Fibroblast of skin of left biceps (primary cell): Measurements from ENCODE around the gene VWA7.
"Not testable (repeated sequence)": the region's sequence is repeated elsewhere in the genome, so short reads cannot be mapped to it uniquely, and the experiment has no call there.

ENCODE experiments used
- DNase-seq, 2 experiments: peaks; one replicate each; pipeline ENCODE4 v3.0.0-alpha.2; 2013; ENCODE audit warnings: low read depth in 2 of 2

Gene VWA7

DNA sequence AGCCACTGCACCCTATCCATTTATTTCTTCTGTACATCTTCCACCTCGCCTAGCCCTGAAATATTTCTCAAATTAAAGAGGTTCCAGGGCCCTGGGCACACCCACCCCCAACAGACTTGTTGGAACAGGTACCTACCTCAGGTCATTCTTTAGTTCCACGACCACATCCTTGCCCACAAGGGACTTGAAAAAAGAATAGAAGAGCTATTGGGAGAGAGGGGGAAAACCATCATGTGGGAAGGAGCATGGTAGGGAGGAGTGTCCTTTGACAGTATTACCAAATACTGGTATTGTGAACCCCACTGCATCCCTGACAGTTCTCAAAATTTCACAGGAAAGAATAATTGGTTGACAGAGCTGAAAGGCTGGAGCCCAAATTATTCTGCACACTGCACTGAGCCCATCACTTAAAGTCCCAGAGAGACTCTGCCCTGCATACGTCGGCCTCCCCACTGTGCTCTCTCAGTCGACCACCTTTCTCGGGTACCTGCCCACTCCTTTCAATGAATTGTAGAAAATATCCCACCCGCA lies 28.9 kb upstream of the VWA7 start:
- no peak for DNase-seq

DNA sequence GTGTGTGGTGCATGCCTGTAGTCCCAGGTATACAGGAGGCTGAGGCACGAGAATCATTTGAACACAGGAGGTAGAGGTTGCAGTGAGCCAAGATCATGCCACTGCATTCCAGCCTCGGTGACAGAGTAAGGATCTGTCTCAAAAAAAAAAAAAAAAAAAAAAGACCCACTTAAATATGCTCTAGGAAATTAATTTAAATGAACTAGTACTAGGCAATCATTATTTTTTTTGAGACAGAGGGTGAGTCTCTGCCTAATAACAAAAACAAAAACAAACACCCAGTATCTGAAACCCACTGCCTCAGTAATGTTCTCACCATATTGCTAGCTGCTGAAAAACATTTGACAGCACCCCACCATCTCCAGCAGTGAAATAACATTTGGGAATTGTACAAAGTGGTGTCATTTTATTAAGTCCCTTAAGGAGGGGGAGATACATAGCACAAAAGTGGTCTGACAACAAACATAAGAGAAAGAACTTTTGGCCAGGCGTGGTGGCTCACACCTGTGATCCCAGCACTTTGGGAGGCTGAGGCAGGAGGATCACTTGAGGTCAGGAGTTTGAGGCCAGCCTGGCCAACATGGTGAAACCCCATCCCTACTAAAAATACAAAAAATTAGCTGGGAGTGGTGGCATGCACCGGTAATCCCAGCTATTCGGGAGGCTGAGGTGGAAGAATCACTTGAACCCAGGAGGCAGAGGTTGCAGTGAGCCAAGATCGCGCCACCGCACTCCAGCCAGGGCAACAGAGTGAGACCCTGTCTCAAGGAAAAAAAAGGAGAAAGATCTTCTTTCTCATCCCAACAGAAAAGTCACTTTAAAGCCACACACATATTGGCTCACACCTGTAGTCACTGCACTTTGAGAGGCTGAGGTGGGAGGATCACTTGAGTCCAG lies 24.2 kb upstream of the VWA7 start:
- not testable (repeated sequence) for DNase-seq

DNA sequence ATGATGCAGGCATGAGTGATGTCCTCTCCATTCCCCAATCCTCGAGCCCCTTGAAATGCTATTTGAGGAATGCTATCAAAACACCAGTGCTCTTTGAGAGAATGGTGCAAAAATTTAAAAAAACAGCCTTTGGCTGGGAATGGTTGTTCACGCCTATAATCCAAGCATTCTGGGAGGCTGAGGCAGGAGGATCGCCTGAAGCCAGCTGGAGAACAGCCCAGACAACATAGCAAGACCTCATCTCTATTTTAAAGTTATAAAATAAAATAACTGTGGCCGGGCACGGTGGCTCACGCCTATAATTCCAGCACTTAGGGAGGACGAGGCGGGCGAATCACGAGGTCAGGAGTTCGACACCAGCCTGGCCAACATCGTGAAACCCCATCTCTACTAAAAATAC lies 22.7 kb upstream of the VWA7 start:
- DNase-seq: no peak

DNA sequence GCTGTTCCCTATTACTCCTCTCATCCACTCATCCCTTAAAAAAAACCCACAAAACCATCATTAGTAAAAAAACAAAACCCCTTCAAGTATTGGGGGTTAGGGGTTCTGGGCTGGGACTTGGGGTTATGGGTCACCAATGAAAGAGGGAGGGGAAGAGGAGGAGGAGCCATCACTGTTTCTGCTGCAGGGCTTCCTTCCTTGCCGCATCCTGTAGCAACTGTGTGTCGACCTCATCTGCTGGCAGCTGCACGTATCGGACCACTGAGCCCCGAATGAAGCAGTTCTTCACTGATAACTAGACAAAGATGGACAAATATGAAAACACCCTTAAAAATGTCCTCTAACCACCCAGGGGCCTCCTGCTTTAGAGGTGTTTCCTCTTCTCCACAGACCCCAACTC lies 20.5 kb upstream of the VWA7 start:
- DNase-seq: no peak

DNA sequence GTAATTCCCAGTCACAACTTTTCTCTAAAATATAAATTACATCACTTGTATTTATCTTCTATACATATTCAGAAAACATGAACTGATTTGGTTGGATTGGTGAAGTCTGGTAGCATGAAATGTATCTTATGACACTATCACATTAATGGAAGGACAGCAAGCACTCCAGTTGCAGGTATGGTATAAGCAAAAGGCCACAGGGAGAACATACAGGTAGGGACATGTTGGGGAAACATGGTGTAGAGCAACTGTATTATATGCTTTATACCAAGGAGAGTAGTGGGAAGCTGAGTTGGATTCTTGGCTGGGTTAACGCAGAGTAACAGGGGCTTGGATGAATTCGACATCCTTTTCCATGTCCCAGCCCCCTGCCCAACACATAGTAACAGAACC lies 19.9 kb upstream of the VWA7 start:
- no peak for DNase-seq

DNA sequence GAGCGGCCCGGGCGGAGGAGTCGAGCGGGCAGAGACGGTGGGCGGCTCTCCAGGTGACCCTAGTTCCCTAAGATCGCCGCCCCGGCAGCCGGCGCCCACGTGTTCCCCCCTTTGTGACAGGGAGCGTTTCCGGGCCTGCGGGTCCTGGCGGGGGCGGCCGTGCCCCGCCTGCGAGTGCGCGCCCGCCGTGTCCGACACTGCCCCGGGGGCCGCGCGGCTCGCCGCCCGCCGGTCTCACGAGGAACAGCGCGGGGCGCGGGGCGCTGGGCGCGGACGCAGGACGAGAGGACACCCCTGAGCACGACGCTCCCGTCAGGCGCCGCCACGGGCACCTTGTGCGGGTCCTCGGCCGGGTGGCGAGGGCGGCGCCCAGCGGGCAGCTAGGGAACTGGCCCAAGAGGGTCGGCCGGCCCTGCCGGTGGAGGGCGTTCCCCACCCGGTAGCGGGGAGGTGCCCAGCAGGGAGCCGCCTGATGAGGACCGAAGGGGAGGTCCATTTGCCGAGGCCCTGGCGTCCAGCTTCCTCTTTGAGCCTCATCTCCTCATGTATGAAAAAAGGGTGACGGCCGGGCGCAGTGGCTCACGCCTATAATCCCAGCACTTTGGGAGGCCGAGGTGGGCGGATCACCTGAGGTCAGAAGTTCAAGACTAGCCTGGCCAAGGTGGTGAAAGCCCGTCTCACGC lies 18.6 kb upstream of the VWA7 start, which contains the start of gene VARS1:
Gene VARS1, minus strand, starts transcription at position 137 of the 683 bp plus-strand sequence. CDS start 535 bp downstream, outside the sequence.
- peak; percentile 68 to 69 for DNase-seq

DNA sequence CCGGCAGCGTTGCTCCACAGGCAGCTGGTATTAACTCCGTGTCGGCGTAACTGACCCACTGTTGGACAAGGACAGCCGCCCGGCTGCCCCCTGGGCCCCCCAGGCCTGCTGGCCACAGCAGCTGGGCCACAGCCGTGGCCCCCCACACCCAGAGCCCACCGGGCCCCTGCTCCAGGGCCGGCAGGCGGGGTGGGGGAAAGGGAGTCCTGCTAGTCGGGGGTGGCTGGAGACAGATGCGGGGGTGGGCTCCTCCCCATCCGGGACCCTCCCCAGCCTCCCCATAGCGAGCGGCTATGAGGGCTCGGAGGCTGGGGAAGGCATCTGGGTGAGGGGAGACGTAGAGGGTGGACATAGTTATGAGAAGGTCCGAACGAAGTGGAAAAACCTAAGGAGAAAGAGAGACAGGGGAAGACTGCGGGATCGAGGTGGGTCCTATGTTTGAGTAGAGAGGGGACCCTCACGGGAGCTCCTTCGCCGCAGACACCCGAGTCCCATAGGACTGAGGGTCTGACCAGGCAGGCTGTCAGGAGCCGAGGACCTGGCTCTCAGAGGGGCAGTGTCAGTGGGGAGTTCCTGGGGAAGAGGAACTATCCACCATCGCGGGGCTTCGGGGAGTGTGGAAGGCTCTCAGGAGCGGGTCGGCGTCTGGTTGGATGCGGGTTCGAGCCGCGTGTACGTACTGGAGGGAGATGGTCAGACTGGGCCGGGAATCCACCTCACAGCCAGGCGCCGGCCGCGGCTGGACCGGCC lies 17.9 kb upstream of the VWA7 start:
- DNase-seq: no peak

DNA sequence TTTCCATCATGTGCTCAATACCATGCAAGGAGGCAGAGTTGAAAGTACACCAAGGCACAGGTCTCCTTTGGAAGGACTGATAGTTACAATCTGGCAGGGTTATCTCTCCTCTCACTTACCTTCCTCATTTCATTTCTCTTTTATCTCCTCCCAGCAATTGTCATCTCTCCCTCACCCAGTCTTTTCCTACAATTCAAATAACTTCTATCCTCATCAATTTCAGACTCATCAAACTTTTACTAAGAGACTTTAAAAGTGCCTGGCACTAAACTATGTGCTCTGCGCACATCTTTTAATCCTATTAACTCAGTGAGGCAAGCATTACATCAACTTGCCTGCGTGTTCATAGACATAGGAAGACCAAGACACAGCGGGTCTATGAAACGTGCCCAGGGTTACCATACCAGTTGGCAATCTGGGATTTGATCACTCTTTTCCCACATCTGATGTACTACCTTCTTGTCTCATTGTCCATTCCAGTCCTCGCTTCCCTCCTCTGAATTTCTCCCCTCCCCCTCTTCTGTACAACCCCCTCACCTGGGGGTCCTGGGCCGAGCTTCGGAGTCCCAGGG lies 17.3 kb upstream of the VWA7 start:
- DNase-seq: no peak

DNA sequence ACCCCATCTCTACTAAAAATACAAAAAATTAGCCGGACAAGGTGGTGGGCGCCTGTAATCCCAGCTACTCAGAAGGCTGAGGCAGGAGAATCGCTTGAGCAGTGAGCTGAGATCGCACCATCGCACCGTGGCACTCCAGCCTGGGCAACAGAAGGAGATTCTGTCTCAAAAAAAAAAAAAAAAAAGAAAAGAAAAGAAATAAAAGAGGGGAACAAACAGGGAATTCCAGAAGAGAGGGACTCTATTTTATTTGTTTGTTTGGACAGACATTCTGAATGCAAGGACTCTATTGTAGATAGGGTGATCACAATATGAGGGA lies 16.8 kb upstream of the VWA7 start:
- DNase-seq: not testable (repeated sequence)

DNA sequence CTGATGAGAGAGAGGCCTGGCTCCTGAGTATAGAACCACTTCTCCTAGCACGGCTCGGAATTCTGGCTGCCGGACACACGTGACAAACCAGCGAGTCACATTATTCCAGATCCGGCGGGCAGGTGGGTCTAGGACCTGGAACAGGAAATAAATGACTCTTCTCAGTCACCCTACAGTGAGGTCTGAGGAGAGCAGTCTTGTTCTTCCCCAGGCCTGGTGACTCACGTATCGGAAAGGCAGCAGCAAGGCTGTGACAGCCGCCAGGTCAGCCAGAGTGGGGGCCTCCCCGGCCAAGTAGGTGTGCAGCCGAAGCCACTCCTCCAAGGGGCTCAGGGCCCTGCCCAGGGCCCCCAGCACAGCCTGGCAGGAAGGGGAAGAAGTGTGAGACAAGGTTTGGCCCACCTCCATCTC lies 15.6 kb upstream of the VWA7 start:
- no peak for DNase-seq

DNA sequence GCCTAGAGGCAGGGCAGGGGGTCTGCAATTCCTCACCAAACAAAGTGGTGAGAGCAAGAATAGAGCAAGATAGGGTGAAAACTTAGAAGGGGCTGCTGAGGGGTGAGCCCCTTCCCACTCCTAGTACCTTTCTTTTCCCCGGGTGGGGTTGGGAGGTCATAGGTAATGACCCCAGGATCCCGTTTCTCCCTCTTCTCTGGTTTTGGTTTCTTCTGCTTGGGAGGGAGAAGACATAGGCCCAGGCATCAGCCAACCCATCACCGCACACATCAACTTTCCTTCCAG lies 14.9 kb upstream of the VWA7 start:
- no peak for DNase-seq

DNA sequence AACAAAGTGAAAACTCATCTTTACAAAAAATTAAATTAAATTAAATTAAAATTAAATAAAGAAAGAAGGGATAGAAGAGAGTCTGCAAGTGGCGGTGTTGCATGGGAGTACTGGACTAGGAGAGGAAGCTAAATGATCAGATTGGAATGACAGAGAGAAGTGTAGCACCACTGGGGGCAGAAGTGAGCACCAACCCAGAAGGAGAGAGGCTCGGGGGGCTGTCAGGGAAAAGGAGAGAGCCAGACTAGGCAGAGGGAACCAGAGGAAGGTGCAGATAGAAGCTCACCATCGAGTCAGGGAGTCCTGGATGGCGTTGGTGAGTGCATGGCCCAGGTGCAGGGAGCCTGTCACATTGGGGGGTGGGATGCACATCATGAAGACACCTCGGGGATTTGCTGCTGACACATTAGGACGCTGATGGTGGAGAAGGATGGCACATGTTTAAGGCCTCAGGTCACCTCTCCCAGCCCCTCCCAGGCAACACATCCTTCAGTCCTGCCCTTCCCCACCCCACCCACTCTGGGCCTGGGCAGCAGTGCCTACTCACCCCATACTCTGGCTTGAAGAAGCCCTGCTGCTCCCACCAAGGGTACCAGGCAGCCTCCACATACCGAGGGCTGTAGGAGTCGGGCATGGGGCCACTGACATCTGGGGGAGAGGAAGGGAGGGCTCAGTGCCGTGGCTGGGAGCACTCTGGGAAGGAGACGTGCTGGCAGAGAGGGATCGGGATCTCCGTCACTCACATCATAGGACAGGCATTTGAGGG lies 14.4 kb upstream of the VWA7 start:
- DNase-seq: no peak

DNA sequence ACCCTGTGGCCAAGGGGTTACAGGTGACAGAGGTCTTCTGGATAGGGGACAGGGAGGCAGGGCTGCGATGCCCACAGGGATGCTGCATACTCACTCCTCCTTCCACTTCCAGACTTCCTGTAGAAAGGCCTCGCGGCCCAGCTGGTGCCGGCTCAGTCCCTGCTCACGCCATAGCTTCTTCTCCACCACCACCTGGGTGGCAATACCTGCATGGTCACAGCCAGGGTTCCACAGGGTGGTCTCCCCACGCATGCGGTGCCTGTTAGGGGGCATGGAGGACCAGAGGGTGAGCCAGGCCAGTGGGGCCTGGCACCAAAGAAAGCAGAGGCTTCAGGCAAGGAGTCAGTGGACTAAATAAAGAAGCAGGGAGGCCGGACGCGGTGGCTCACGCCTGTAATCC lies 8.3 kb upstream of the VWA7 start:
- DNase-seq: no peak

DNA sequence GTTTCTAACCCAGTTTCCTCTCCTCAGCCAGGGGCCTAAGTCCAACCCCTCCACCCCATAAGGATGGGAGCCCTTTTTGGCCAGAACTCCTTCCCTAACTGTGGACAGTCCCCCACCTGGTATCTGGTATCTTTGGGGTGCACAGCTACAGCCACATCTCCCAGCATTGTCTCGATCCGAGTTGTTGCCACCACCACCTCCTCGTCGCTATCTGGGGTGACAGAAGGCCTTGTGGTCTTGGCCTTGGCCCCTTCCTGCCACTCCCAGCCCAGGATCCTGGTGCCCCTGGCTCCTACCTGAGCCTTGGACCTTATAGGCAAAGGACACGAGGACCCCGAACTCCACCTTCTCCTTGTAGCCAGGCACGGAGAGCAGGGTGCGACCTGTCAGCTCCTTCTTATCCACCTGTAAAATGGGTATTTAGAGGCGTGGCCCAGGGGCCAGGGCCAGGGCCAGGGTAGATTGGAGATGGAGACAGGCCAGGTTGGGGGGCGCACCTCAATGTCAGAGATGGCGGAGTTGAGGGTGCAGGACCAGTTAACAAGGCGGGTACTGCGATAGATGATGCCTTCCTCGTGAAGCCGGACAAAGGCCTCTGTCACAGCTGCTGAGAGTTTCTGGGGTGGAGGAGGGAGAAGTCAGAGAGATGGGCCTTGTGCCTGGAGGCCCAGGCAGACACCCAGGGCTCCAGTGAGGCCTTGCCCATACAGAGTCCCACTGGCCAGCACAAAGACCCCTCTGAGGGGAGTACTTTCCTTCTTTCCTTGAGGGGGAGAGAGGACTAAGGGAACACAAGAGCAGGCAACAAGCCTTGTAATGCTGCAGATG lies 7.2 kb upstream of the VWA7 start:
- DNase-seq: no peak

DNA sequence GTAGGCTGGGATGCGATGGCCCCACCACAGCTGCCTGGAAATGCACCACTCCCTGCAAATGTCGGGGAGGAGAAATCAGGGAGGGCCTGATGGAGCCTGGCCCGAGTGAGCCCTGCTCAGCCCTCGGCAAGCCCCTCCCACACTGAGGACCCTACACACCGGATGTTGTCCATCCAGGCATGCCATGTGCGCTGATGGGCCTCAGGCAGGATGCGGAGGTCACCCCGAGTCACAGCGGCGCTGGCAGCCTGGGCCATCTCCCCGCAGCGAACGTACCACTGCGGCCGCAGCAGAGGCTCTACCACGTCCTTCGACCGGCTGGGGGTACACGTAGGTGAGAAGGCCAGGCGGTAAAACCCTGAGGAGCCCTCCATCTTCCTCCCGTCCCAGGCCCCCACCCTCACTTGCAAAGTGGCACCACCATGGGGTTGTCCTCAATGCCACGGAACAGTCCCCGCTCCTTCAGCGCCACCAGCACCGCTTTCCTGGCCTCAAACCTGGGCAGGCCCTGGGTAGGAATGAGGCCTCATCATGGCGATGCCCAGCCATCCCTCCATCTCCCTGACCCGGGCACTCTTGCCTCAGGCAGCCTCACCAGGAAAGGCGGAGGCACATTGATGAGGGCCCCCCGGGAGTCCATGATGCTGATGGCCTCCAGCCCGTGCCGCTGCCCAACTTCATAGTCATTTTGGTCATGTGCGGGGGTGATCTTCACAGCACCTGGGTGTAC lies 5.2 kb upstream of the VWA7 start:
- DNase-seq: no peak

DNA sequence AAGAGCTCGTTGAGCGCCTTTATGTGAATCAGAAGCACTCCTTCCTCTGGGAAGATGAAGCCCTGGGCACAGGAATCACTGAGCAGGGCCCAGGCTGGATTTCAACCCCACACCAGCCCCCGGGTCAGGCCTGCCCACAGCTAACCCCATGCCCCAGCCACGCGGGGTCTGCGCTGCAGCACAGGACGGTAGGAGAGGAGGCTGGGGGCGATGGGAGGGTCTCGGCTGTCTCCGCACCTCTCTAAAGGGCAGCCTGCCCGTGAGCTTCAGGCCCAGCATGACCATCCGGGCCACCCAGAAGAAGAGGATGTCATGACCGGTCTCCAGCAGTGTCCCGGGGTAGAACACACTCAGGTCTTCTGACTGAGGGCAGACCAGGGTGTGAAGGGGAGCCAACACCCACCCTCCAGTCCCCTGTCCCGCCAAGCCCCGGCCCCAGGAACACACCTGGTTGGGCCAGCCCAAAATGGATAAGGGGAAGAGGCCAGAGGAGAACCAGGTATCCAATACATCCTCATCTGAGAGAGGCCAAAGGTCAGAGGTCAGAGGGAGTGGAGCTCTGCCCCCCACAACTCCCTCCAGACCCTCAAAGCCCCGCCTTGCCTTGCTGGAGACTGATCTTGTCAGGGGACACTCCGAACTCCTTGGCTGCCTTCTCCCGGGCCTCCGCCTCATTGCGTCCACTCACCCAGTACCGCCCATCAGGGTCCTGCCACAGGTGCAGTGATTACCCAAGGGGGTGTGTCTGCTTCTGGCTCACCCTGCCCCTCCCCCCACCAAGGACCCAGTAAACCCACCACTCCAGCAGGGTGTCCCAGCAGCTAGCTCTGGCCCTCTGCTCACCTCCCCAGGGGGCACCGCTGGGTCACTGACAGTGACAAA lies 4.4 kb upstream of the VWA7 start:
- no peak for DNase-seq

DNA sequence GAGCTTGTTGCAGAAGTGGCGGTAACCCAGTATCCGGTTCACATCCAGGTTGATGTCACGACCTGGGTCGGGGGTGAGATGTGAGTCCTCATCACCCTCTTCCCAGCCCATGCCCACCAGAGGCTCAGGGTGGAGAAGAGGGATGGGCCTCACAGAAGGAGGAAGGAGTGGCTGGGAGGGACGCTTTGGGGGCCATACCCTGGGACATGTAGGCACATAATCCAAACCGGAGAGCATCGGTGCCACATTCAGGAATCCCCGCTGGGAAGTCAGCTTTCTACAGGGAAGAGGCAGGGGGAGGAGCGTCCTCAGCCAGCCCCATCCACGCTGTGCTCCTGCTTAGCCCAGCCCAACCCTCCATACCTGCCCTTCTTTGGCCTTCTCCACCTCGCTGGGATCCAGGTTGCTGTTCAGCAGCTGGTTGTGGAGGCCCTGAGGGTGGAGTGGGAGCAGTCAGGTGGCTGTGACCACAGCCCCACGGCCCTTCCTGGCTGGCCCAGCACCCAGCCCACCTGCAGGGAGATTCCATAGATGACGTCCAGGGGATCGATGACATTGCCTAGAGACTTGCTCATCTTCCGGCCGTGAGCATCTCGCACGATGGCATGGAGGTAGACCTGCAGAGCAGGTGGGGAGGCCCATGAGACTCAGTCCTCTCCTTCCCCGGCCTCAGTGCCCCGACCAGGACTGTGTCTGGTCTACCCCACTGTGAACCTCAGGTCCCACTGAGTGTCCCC lies 3.5 kb upstream of the VWA7 start:
- DNase-seq: no peak

DNA sequence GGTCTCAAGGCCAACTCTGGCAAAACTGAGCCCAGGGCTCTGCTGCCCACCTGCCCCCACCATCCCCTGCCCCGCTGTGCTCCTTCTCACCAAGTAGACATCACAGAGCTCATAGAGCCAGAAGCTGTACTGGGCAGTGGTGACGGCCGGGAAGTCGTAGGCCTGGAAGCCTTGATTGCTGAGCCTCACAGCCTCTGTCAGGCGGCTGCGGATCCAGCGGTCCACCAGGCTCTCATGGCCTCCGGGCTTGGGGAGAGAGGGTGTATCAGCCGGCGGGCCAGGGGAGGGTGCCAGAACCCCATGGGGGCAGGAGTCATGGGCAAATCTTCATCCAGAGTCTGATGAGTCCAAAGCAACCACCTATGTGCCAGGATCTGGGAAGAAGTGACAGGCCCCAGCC lies 2.8 kb upstream of the VWA7 start:
- DNase-seq: no peak
